ENCODE data around the gene PLPPR5. TPM values are rescaled to one million over a fixed set of nuclear protein-coding genes. Genes with fewer than 3 reads are reported as not detected.

PLPPR5 gene
- total RNA-seq, 4 donors from 2014 or later, result 0.12 to 0.13 TPM; not detected in 2

- Histone ChIP-seq H3K27me3 (no peaks in the 10 kb centered on the region), H3K4me3 (no peak overlapping the region), H3K4me1 (no peaks in the 10 kb centered on the region), H3K36me3 (no peaks in the 10 kb centered on the region), H3K9me3 (no peaks in the 10 kb centered on the region), H3K27ac (no peak overlapping the region)
- WGBS, 2 donors (ENCODE audit: low coverage in 1 of 2), result 52 to 59% methylated on average over 6 to 8 of the region's 8 CpGs
- ATAC-seq, result no peak
- TF ChIP-seq POLR2AphosphoS5 (IDR thresholded peaks at IDR 0.05) (no peak), POLR2A (IDR thresholded peaks at IDR 0.05) (no peak), CTCF (IDR thresholded peaks at IDR 0.05) (no peak), EP300 (IDR thresholded peaks at IDR 0.05) (no peak)
These were observed 73.4 kb downstream of the PLPPR5 start for GRCh38 chr1:98931128-98931835.

- no peaks in the 10 kb centered on the region for H3K27me3 ChIP-seq
- H3K9me3 ChIP-seq, result no peaks in the 10 kb centered on the region
- H3K36me3 ChIP-seq, result no peaks in the 10 kb centered on the region
- H3K27ac ChIP-seq, result no peak overlapping the region
- WGBS, 2 donors (ENCODE audit: low coverage in 1 of 2), result 14 to 38% methylated on average over 1 of the region's 1 CpG
- TF ChIP-seq CTCF (IDR thresholded peaks at IDR 0.05) (no peak), POLR2A (IDR thresholded peaks at IDR 0.05) (no peak), POLR2AphosphoS5 (IDR thresholded peaks at IDR 0.05) (no peak), EP300 (IDR thresholded peaks at IDR 0.05) (no peak)
- no peak overlapping the region for H3K4me3 ChIP-seq
- ATAC-seq, result no peak
- H3K4me1 ChIP-seq, result no peaks in the 10 kb centered on the region
These were observed 75.2 kb downstream of the PLPPR5 start for GRCh38 chr1:98929437-98929836.

- Histone ChIP-seq H3K9me3 (no peaks in the 10 kb centered on the region), H3K4me3 (no peak overlapping the region), H3K27ac (no peak overlapping the region), H3K27me3 (no peaks in the 10 kb centered on the region), H3K36me3 (no peaks in the 10 kb centered on the region), H3K4me1 (no peaks in the 10 kb centered on the region)
- WGBS, 2 donors (ENCODE audit: low coverage in 1 of 2), result 69 to 72% methylated on average over 4 of the region's 4 CpGs
- ATAC-seq, result no peak
- TF ChIP-seq POLR2A (IDR thresholded peaks at IDR 0.05), result no peak
- TF ChIP-seq POLR2AphosphoS5 (IDR thresholded peaks at IDR 0.05), result no peak
- TF ChIP-seq CTCF (IDR thresholded peaks at IDR 0.05), result no peak
- TF ChIP-seq EP300 (IDR thresholded peaks at IDR 0.05), result no peak
These were observed 78.1 kb downstream of the PLPPR5 start for GRCh38 chr1:98926597-98926996.

GRCh38 chr1:98924977-98925376 is 79.7 kb downstream of the PLPPR5 start:
- TF ChIP-seq CTCF (IDR thresholded peaks at IDR 0.05), result no peak
- no peak for TF ChIP-seq EP300 (IDR thresholded peaks at IDR 0.05)
- no peak for TF ChIP-seq POLR2A (IDR thresholded peaks at IDR 0.05)
- TF ChIP-seq POLR2AphosphoS5 (IDR thresholded peaks at IDR 0.05), result no peak
- no peak overlapping the region for H3K4me3 ChIP-seq
- no peak overlapping the region for H3K27ac ChIP-seq
- ATAC-seq, result no peak
- no peaks in the 10 kb centered on the region for H3K27me3 ChIP-seq
- WGBS, 2 donors (ENCODE audit: low coverage in 1 of 2), result 67 to 82% methylated on average over 1 of the region's 1 CpG
- H3K4me1 ChIP-seq, result no peaks in the 10 kb centered on the region
- no peaks in the 10 kb centered on the region for H3K9me3 ChIP-seq
- no peaks in the 10 kb centered on the region for H3K36me3 ChIP-seq

GRCh38 chr1:98923667-98924066 is 81.0 kb downstream of the PLPPR5 start:
- Histone ChIP-seq H3K4me1 (no peaks in the 10 kb centered on the region), H3K4me3 (no peak overlapping the region), H3K27me3 (no peaks in the 10 kb centered on the region), H3K9me3 (no peaks in the 10 kb centered on the region), H3K36me3 (no peaks in the 10 kb centered on the region), H3K27ac (no peak overlapping the region)
- TF ChIP-seq POLR2AphosphoS5 (IDR thresholded peaks at IDR 0.05) (no peak), EP300 (IDR thresholded peaks at IDR 0.05) (no peak), POLR2A (IDR thresholded peaks at IDR 0.05) (no peak), CTCF (IDR thresholded peaks at IDR 0.05) (no peak)
- WGBS, 2 donors (ENCODE audit: low coverage in 1 of 2), result 86 to 91% methylated on average over 2 to 3 of the region's 4 CpGs
- no peak for ATAC-seq

Measured in gastroesophageal sphincter (tissue), 4 donors.